ENCODE data around the gene NOP53. TPM values are rescaled to one million over a fixed set of nuclear protein-coding genes. Genes with fewer than 3 reads are reported as not detected.

The NOP53 gene
- total and polyA plus RNA-seq, 3 donors from 2014 or later: 166 to 325 (median 309) TPM

- DNase-seq: no peak
Observed at GRCh38 chr19:47778954-47779351, 33.6 kb downstream of the NOP53 start.

GRCh38 chr19:47779524-47780214 is 34.3 kb downstream of the NOP53 start:
- TF ChIP-seq CTCF (IDR thresholded peaks at IDR 0.05) (no peak), POLR2A (IDR thresholded peaks at IDR 0.05) (no peak)
- 39 to 40% methylated on average over 16 to 24 of the region's 24 CpGs for WGBS, 2 donors

More at GRCh38 chr19:47778954-47779351, 33.6 kb downstream of the NOP53 start:
- Histone ChIP-seq H3K27me3 (no peaks in the 10 kb centered on the region), H3K27ac (peak overlapping the region; percentile 94 to 98), H3K4me1 (no peaks in the 10 kb centered on the region), H3K9me3 (no peaks in the 10 kb centered on the region), H3K36me3 (ENCODE audit: low read depth, missing control alignments) (no peaks in the 10 kb centered on the region), H3K4me3 (peak overlapping the region; percentile 66 to 98)
- intact Hi-C loops (cut with DNase I; ENCODE audit: low total_unique reads): no loop called here
- 1% methylated on average over 18 to 20 of the region's 20 CpGs for WGBS, 2 donors
- TF ChIP-seq POLR2A (IDR thresholded peaks at IDR 0.05) (no peak), CTCF (IDR thresholded peaks at IDR 0.05) (no peak)

DNA sequence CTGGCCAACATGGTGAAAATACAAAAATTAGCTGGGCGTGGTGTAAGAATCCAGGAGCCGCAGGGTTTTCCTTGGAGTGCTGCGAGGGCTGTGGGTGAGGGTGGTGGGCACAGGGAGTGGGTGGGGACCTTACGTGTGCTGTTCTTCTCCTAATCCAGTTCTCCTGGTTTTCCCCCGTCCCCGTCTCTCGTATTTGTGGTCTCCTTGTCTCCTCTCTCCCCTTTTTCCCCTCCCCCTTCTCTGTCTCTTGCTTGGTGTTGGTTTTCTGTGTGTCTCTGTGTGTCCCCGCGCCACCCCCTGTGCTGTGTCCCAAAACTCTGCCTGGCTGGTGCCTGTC is 34.8 kb downstream of the NOP53 start:
- WGBS, 2 donors: 54 to 62% methylated on average over 7 to 9 of the region's 9 CpGs
- intact Hi-C loops (cut with DNase I; ENCODE audit: low total_unique reads): loop anchor here (10.0 kb wide), 1 partner anchor 65 kb away; the partner anchor contains the start of gene EHD2

More at GRCh38 chr19:47779524-47780214, 34.3 kb downstream of the NOP53 start:
- DNase-seq: peak; percentile 43
- H3K4me3 ChIP-seq: peak overlapping the region; percentile 66 to 98
- intact Hi-C loops (cut with DNase I; ENCODE audit: low total_unique reads): loop anchor here (10.0 kb wide), 1 partner anchor 65 kb away; the partner anchor contains the start of gene EHD2
- no peaks in the 10 kb centered on the region for H3K9me3 ChIP-seq
- H3K36me3 ChIP-seq (ENCODE audit: low read depth, missing control alignments): no peaks in the 10 kb centered on the region
- H3K27me3 ChIP-seq: no peaks in the 10 kb centered on the region
- H3K4me1 ChIP-seq: no peaks in the 10 kb centered on the region
- peak overlapping the region; percentile 94 to 98 for H3K27ac ChIP-seq

GRCh38 chr19:47781590-47782262 is 36.4 kb downstream of the NOP53 start:
- Histone ChIP-seq H3K36me3 (ENCODE audit: low read depth, missing control alignments) (no peaks in the 10 kb centered on the region), H3K4me1 (no peaks in the 10 kb centered on the region), H3K27ac (peak overlapping the region in 1 of 2 donors; percentile 15), H3K27me3 (no peaks in the 10 kb centered on the region), H3K9me3 (no peaks in the 10 kb centered on the region), H3K4me3 (no peak overlapping the region)
- DNase-seq: peak; percentile 71
- 58 to 65% methylated on average over 9 of the region's 9 CpGs for WGBS, 2 donors
- intact Hi-C loops (cut with DNase I; ENCODE audit: low total_unique reads): loop anchor here (10.0 kb wide), 1 partner anchor 67 kb away; the partner anchor contains the start of gene EHD2
- TF ChIP-seq CTCF (IDR thresholded peaks at IDR 0.05) (no peak), POLR2A (IDR thresholded peaks at IDR 0.05) (no peak)

More for the DNA sequence above, 34.8 kb downstream of the NOP53 start:
- no peak overlapping the region for H3K4me3 ChIP-seq
- no peaks in the 10 kb centered on the region for H3K36me3 ChIP-seq (ENCODE audit: low read depth, missing control alignments)
- peak overlapping the region; percentile 25 to 94 for H3K27ac ChIP-seq
- H3K27me3 ChIP-seq: no peaks in the 10 kb centered on the region
- H3K4me1 ChIP-seq: no peaks in the 10 kb centered on the region
- H3K9me3 ChIP-seq: no peaks in the 10 kb centered on the region
- TF ChIP-seq POLR2A (IDR thresholded peaks at IDR 0.05) (no peak), CTCF (IDR thresholded peaks at IDR 0.05) (no peak)
- no peak for DNase-seq
